Karpas-422 (cell line): ENCODE data around the gene TLE5. TPM values are rescaled to one million over a fixed set of nuclear protein-coding genes. Genes with fewer than 3 reads are reported as not detected.

Source experiments
- DNase-seq: peaks from one replicate; pipeline ENCODE4 v3.0.0-alpha.2; 2015
- H2AFZ ChIP-seq: fragments of 200-600 bp; sonication (generic); 2 replicates; pipeline ENCODE4 v1.6.1; 2014; ENCODE audit warnings: antibody characterized with exemption, low read length, mixed read lengths
- H3K27ac ChIP-seq: fragments of 200-600 bp; sonication (generic); 2 replicates; pipeline ENCODE4 v1.5.1; 2014; ENCODE audit warnings: mild to moderate bottlenecking, low read length, moderate library complexity
- H3K27me3 ChIP-seq: fragments of 200-600 bp; sonication (generic); 2 replicates; pipeline ENCODE4 v1.6.1; 2014; ENCODE audit warnings: low read length, mixed read lengths
- H3K36me3 ChIP-seq: fragments of 200-600 bp; sonication (generic); 2 replicates; pipeline ENCODE4 v1.6.1; 2014; ENCODE audit warnings: low read length, mixed read lengths; ENCODE audit not compliant: insufficient read depth
- H3K4me1 ChIP-seq: fragments of 200-600 bp; sonication (generic); 2 replicates; pipeline ENCODE4 v1.6.1; 2014; ENCODE audit warnings: mild to moderate bottlenecking, low read length, mixed read lengths
- H3K4me2 ChIP-seq: fragments of 200-600 bp; sonication (generic); 2 replicates; pipeline ENCODE4 v1.6.1; 2014; ENCODE audit warnings: low read length, low read depth, mild to moderate bottlenecking; ENCODE audit not compliant: poor library complexity, severe bottlenecking
- H3K4me3 ChIP-seq: fragments of 200-600 bp; sonication (generic); 2 replicates; pipeline ENCODE4 v1.5.1; 2014; ENCODE audit warnings: mild to moderate bottlenecking, antibody characterized with exemption, low read length, mixed read lengths
- H3K79me2 ChIP-seq: fragments of 200-600 bp; sonication (generic); 2 replicates; pipeline ENCODE4 v1.6.1; 2014; ENCODE audit warnings: mild to moderate bottlenecking, low read length, mixed read lengths
- H3K9ac ChIP-seq: fragments of 200-600 bp; sonication (generic); 2 replicates; pipeline ENCODE4 v1.6.0; 2014; ENCODE audit warnings: low read length
- H3K9me2 ChIP-seq: fragments of 200-600 bp; sonication (generic), shearing (Covaris generic); replicated peaks from 2 replicates; pipeline ENCODE4 v1.6.0; 2014; ENCODE audit warnings: mild to moderate bottlenecking, low read length, moderate library complexity; ENCODE audit not compliant: insufficient read depth
- H3K9me3 ChIP-seq: fragments of 300-700, 200-600 bp; sonication (generic); 2 replicates; pipeline ENCODE4 v1.6.1; 2014; ENCODE audit warnings: low read length, mixed read lengths
- H4K20me1 ChIP-seq: fragments of 200-600 bp; sonication (generic); 2 replicates; pipeline ENCODE4 v1.6.1; 2014; ENCODE audit warnings: mild to moderate bottlenecking, antibody characterized with exemption, low read length, low read depth; ENCODE audit not compliant: insufficient read depth
- total RNA-seq: library from RNA; depleted of rRNA; stranded (reverse); fragments of >200 nt; shearing (Covaris generic); gene quantifications from 2 replicates; pipeline ENCODE4 v1.2.3, GENCODE V29; 2014; ENCODE audit warnings: low replicate concordance; rRNA removed

TLE5 gene, protein sequence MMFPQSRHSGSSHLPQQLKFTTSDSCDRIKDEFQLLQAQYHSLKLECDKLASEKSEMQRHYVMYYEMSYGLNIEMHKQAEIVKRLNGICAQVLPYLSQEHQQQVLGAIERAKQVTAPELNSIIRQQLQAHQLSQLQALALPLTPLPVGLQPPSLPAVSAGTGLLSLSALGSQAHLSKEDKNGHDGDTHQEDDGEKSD
- 146 and 233 TPM in 2 replicates for total RNA-seq

DNA sequence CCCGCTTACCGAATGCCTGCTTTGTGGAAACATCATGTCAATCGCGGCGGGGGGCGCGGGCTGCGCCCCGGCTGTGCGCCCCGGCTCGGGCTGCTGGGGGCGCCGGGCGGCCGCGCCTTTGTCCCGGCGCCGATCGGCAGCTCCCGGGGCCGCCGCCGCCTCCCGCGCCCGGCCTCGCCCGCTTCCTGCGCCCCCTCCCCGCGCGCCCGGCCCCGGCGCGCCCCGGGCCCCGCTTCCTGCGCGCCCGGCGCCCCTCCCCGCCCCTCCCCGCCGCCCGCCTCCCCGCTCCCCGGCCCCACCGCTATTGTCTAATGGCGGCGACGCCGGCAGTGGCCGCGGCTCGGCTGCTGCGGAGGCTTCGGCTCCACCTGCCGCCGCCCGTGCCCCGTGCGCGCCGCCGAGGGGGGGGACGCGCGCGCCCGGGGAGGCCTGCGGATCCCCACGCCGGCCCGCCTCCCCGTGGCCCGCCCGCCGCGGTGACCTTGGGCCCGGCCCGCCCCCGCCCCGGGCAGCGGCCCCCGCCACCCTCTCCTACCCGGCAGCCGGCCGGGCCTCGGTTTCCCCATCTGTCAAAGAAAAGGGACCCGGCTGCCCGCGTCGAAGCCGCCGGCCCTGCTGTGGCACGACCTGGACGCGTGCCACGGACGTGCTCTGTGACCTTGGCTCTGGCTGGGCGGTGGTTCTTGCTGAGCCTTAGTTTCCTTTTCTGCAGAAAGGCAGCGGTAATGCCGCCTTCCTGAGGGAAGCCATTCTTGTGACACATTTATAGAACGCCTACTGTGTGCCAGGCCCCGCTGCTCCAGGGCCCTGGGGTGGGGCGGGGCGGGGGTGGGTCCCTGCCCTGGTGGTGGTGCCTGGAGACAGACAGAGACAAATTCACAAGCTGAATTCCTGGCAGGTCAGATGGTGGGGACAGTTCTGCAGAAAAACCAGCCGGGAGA lies at the start of gene TLE5:
TLE5 (minus strand) TSS at position 331 of the 941 bp plus-strand sequence; CDS start at position 36, 295 bp downstream.
- Histone ChIP-seq H3K27me3 (no peaks in the 10 kb centered on the region), H3K4me1 (peaks cover 24% of the 10 kb centered on the region), H3K27ac (peak within 1 kb of the TSS; percentile 70), H3K9me3 (no peaks in the 10 kb centered on the region), H3K9ac (peak within 1 kb of the TSS; percentile 87), H2AFZ (peak within 1 kb of the TSS; percentile 81), H3K4me3 (peak within 1 kb of the TSS; percentile 85), H3K79me2 (no peaks in the 10 kb centered on the region; the same call in 1 of the 2 replicates), H3K4me2 (peak within 1 kb of the TSS; percentile 89), H4K20me1 (0 out of 2 replicates have a peak, but pooled peaks cover 7% of the 10 kb centered on the region), H3K36me3 (peaks cover 6% of the 10 kb centered on the region; the same call in 1 of the 2 replicates), H3K9me2 (no peaks in the 10 kb centered on the region)
- peak; percentile 80 for DNase-seq

- DNase-seq, result peak; percentile 58
- Histone ChIP-seq H3K79me2 (no peaks in the 10 kb centered on the region), H2AFZ (no peak overlapping the region), H3K36me3 (no peaks in the 10 kb centered on the region), H3K9me3 (no peaks in the 10 kb centered on the region), H3K4me3 (no peak overlapping the region), H3K9me2 (no peaks in the 10 kb centered on the region), H3K9ac (no peak overlapping the region), H3K4me1 (no peaks in the 10 kb centered on the region), H3K27ac (no peak overlapping the region), H4K20me1 (0 out of 2 replicates have a peak, but pooled peaks cover 3% of the 10 kb centered on the region), H3K27me3 (no peaks in the 10 kb centered on the region), H3K4me2 (no peak overlapping the region)
Measured at GRCh38 chr19:3111586-3112247, 49.4 kb upstream of the TLE5 start.

DNA sequence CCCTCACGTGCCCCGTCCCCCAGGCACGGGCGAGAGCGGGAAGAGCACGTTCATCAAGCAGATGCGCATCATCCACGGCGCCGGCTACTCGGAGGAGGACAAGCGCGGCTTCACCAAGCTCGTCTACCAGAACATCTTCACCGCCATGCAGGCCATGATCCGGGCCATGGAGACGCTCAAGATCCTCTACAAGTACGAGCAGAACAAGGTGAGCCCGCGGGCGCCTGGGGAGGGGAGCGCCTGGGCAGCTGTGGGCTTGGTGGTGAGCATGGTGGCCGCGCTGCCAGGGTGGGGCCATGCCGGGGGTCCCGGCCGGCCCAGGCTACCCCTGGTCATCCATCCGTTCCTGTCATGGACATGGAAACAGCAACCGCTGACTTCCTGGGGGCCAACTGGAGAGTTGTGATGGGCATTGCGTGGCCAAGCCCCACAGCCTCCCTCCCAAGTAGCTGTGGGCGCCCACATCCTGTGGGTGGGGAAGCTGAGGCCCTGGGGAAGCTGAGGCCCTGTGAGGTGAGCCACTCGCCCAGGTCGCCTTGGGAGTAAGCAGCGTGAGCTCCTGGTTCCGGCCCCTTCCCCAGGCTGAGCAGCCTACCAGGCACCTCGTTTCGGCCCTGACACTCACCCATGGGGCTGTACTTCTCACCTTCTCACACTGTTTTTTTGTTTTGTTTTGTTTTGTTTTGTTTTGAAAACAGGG lies 48.0 kb upstream of the TLE5 start:
- H3K27ac ChIP-seq, result no peak overlapping the region
- no peaks in the 10 kb centered on the region for H3K4me1 ChIP-seq
- no peaks in the 10 kb centered on the region for H3K27me3 ChIP-seq
- H3K4me3 ChIP-seq, result no peak overlapping the region
- H3K4me2 ChIP-seq, result no peak overlapping the region
- no peaks in the 10 kb centered on the region for H3K9me2 ChIP-seq
- no peaks in the 10 kb centered on the region for H3K9me3 ChIP-seq
- no peak for DNase-seq
- H4K20me1 ChIP-seq, result 0 out of 2 replicates have a peak, but pooled peaks cover 3% of the 10 kb centered on the region
- H3K36me3 ChIP-seq, result no peaks in the 10 kb centered on the region
- no peak overlapping the region for H3K9ac ChIP-seq
- no peaks in the 10 kb centered on the region for H3K79me2 ChIP-seq
- no peak overlapping the region for H2AFZ ChIP-seq

DNA sequence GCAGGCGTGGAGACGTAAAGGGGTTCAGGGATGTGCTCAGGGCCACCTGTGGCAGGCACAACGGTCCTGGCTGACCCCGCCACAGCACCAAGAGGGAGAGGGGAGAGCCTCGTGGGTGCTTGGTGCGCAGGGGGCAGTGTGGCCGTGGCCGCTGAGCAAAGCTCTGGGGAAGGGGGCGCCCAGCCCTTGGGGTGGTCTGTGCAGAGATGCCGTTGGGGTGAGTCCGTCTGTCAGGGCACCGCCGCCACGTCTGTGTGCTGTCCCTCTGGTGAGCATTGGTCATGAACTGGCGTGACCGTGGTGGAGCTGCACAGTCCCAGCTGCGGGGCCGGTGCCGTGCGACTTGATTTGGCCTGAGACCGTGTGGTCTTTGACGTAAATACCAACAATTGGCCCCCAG lies 47.2 kb upstream of the TLE5 start:
- H3K9me3 ChIP-seq, result no peaks in the 10 kb centered on the region
- no peak overlapping the region for H3K9ac ChIP-seq

DNA sequence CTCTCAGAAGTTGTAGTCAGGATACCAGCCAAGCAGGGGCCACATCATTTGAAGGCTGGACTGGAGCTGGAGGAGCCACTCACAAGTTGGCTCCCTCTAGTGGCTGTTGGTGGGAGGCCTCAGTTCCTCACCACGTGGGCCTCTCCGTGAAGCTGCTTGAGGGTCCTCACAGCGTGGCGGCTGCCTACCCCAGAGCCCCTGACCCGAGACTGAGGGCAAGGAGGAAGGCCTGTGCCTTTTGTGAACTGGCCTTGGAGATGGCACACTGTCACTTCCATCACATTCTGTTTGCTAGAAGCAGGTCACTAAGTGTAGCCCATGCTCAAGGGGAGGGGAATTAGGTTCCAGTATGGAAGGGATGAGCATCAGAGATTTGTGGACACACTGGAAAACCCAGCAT lies 46.5 kb upstream of the TLE5 start:
- peak; percentile 89 for DNase-seq
- Histone ChIP-seq H3K4me2 (no peak overlapping the region), H3K27me3 (no peaks in the 10 kb centered on the region), H4K20me1 (0 out of 2 replicates have a peak, but pooled peaks cover 3% of the 10 kb centered on the region), H2AFZ (no peak overlapping the region), H3K79me2 (no peaks in the 10 kb centered on the region), H3K4me3 (no peak overlapping the region), H3K27ac (no peak overlapping the region), H3K36me3 (no peaks in the 10 kb centered on the region), H3K9me3 (no peaks in the 10 kb centered on the region), H3K9ac (no peak overlapping the region), H3K9me2 (no peaks in the 10 kb centered on the region), H3K4me1 (no peaks in the 10 kb centered on the region)

More for the DNA sequence above, 47.2 kb upstream of the TLE5 start:
- Histone ChIP-seq H3K27me3 (no peaks in the 10 kb centered on the region), H3K9me2 (no peaks in the 10 kb centered on the region), H3K4me2 (no peak overlapping the region), H3K79me2 (no peaks in the 10 kb centered on the region), H2AFZ (no peak overlapping the region), H4K20me1 (0 out of 2 replicates have a peak, but pooled peaks cover 3% of the 10 kb centered on the region), H3K4me3 (no peak overlapping the region), H3K4me1 (no peaks in the 10 kb centered on the region), H3K36me3 (no peaks in the 10 kb centered on the region), H3K27ac (no peak overlapping the region)
- no peak for DNase-seq

DNA sequence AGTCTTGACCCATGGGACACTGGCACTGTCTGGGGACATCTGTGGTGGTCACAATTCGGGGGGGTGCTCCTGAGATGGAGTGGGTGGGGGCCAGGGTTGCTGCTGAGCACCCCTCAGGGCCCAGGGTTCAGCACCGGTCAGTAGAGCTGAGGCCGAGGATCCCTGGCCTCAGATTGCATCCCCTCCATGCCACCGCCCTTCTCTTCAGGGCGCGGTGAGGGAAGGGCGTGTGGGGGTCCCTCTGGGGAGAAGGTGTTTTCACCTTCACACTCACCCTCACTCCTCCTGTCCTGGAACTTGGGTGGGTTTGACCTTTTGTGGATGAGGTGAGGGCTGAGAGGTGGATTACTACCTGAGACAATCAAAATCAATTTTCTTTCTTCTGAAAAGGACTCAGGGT lies 45.4 kb upstream of the TLE5 start:
- Histone ChIP-seq H3K27me3 (no peaks in the 10 kb centered on the region), H3K27ac (no peak overlapping the region), H3K36me3 (no peaks in the 10 kb centered on the region), H3K4me1 (no peaks in the 10 kb centered on the region), H3K4me3 (no peak overlapping the region), H3K9me3 (no peaks in the 10 kb centered on the region), H3K4me2 (no peak overlapping the region), H4K20me1 (0 out of 2 replicates have a peak, but pooled peaks cover 3% of the 10 kb centered on the region), H3K79me2 (no peaks in the 10 kb centered on the region), H2AFZ (no peak overlapping the region), H3K9me2 (no peaks in the 10 kb centered on the region), H3K9ac (no peak overlapping the region)
- no peak for DNase-seq

DNA sequence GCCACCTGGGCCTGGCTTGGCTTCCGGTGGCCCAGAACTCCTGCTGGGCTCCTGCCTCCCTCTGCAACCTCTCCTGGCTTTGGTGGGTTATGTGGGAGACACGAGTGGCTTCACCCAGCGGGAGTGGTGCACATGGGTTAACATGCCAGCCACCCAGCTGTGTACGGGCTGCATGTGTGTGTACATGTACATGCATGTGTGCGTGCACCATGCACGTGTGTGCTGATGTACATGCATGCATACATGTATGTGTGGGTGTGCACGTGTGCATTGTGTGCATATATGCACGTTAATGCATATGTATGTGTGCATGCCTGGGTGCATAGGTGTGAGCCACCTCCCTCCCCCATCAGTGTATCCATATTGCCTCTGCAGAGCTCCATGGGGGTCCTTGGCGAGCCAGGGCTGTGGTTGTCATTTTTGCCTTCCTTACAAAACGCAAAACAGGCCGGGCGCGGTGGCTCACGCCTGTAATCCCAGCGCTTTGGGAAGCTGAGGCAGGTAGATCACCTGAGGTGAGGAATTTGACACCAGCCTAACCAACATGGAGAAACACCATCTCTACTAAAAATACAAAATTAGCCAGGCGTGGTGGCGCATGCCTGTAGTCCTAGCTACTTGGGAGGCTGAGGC lies 44.3 kb upstream of the TLE5 start:
- H3K4me1 ChIP-seq, result no peaks in the 10 kb centered on the region
- no peaks in the 10 kb centered on the region for H3K79me2 ChIP-seq
- DNase-seq, result no peak
- H3K27ac ChIP-seq, result no peak overlapping the region
- H3K9ac ChIP-seq, result no peak overlapping the region
- no peaks in the 10 kb centered on the region for H3K27me3 ChIP-seq
- H4K20me1 ChIP-seq, result 0 out of 2 replicates have a peak, but pooled peaks cover 3% of the 10 kb centered on the region
- no peak overlapping the region for H3K4me2 ChIP-seq
- no peaks in the 10 kb centered on the region for H3K9me2 ChIP-seq
- no peaks in the 10 kb centered on the region for H3K9me3 ChIP-seq
- H3K36me3 ChIP-seq, result no peaks in the 10 kb centered on the region
- no peak overlapping the region for H3K4me3 ChIP-seq
- no peak overlapping the region for H2AFZ ChIP-seq
